Measurements from ENCODE around the gene STX1B. TPM values are rescaled to one million over a fixed set of nuclear protein-coding genes. Genes with fewer than 3 reads are reported as not detected.

STX1B gene
- total RNA-seq, 1 experiment from 2014 or later, result 15.9 TPM

DNA sequence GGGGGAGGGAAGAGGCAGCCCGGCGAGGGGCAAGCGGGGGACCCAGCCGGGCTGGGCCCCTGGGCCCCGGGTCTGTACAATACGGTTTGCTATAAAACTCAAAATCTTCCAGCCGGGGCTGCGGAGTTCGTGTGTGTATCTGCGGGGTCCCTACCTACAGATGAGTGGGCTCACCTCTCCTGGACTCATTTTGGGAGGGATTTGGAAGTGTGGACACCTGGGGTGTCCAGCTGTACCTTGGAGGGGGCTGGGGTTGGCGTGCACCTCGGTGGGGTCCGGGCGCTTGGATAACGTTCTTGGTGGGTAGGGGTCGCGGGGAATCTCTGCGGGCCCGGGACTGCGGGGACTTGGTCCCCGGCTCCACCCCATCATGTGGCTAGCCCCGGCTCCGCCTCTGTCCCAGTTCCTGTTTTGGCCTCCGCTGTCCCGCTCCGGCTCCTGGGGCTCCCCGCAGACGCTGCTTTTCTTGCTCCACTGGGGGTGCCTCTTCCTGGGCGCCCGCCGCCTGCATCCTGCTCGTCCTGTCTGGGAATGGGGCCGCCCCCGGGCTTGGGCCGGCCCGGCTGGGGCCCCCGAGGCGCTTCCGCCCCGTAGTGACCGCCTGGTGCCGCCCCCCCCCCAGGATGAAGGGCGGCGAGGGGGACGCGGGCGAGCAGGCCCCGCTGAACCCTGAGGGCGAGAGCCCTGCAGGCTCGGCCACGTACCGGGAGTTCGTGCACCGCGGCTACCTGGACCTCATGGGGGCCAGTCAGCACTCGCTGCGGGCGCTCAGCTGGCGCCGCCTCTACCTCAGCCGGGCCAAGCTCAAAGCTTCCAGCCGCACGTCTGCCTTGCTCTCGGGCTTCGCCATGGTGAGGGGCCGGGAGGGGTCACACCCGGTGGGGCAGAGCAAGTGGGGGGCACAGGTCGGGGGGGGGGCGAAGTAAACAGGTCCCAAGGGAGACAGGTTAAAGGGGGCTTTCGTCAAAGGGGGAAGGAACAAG, 61.5 kb downstream of the STX1B start, which contains the start of gene ORAI3 (continued):
- TF ChIP-seq, protein P1, sequence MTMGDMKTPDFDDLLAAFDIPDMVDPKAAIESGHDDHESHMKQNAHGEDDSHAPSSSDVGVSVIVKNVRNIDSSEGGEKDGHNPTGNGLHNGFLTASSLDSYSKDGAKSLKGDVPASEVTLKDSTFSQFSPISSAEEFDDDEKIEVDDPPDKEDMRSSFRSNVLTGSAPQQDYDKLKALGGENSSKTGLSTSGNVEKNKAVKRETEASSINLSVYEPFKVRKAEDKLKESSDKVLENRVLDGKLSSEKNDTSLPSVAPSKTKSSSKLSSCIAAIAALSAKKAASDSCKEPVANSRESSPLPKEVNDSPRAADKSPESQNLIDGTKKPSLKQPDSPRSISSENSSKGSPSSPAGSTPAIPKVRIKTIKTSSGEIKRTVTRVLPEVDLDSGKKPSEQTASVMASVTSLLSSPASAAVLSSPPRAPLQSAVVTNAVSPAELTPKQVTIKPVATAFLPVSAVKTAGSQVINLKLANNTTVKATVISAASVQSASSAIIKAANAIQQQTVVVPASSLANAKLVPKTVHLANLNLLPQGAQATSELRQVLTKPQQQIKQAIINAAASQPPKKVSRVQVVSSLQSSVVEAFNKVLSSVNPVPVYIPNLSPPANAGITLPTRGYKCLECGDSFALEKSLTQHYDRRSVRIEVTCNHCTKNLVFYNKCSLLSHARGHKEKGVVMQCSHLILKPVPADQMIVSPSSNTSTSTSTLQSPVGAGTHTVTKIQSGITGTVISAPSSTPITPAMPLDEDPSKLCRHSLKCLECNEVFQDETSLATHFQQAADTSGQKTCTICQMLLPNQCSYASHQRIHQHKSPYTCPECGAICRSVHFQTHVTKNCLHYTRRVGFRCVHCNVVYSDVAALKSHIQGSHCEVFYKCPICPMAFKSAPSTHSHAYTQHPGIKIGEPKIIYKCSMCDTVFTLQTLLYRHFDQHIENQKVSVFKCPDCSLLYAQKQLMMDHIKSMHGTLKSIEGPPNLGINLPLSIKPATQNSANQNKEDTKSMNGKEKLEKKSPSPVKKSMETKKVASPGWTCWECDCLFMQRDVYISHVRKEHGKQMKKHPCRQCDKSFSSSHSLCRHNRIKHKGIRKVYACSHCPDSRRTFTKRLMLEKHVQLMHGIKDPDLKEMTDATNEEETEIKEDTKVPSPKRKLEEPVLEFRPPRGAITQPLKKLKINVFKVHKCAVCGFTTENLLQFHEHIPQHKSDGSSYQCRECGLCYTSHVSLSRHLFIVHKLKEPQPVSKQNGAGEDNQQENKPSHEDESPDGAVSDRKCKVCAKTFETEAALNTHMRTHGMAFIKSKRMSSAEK (CRISPR knock-in tag; IDR thresholded peaks at IDR 0.05; ENCODE audit: borderline replicate concordance), result no peak
- TF ChIP-seq ZNF416 (CRISPR knock-in tag; IDR thresholded peaks at IDR 0.05), result no peak
- TF ChIP-seq NFE2L1 (CRISPR knock-in tag; IDR thresholded peaks at IDR 0.05), result no peak
- TF ChIP-seq PRRX2 (CRISPR knock-in tag; IDR thresholded peaks at IDR 0.05), result peak; percentile 40; the same call in 1 of the 2 replicates
- TF ChIP-seq ZNF396 (CRISPR knock-in tag; IDR thresholded peaks at IDR 0.05; ENCODE audit: borderline replicate concordance), result no peak
- TF ChIP-seq NFATC4 (CRISPR knock-in tag; IDR thresholded peaks at IDR 0.05), result peak; percentile 16
- no peak for TF ChIP-seq IRF2 (CRISPR knock-in tag; IDR thresholded peaks at IDR 0.05; ENCODE audit: borderline replicate concordance, low read depth)
- TF ChIP-seq ZNF671 (CRISPR knock-in tag; IDR thresholded peaks at IDR 0.05), result no peak
- no peak for TF ChIP-seq ZNF219 (CRISPR knock-in tag; IDR thresholded peaks at IDR 0.05; ENCODE audit: borderline replicate concordance)
- no peak for TF ChIP-seq RELA (CRISPR knock-in tag; IDR thresholded peaks at IDR 0.05; ENCODE audit: borderline replicate concordance)
- TF ChIP-seq EMX1 (CRISPR knock-in tag; IDR thresholded peaks at IDR 0.05), result peak; percentile 79; the same call in 1 of the 2 replicates
- TF ChIP-seq E2F5 (CRISPR knock-in tag; IDR thresholded peaks at IDR 0.05), result no peak
- TF ChIP-seq PRDM15 (CRISPR knock-in tag; IDR thresholded peaks at IDR 0.05), result no peak
- no peak for TF ChIP-seq ELF4 (CRISPR knock-in tag; IDR thresholded peaks at IDR 0.05; ENCODE audit: low read depth)
- TF ChIP-seq GABPB1 (CRISPR knock-in tag; IDR thresholded peaks at IDR 0.05), result no peak; the same call in none of the 2 replicates
- TF ChIP-seq, protein P2, sequence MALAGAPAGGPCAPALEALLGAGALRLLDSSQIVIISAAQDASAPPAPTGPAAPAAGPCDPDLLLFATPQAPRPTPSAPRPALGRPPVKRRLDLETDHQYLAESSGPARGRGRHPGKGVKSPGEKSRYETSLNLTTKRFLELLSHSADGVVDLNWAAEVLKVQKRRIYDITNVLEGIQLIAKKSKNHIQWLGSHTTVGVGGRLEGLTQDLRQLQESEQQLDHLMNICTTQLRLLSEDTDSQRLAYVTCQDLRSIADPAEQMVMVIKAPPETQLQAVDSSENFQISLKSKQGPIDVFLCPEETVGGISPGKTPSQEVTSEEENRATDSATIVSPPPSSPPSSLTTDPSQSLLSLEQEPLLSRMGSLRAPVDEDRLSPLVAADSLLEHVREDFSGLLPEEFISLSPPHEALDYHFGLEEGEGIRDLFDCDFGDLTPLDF (CRISPR knock-in tag; IDR thresholded peaks at IDR 0.05), result no peak
- peak; percentile 95 for TF ChIP-seq ZMAT4 (CRISPR knock-in tag; IDR thresholded peaks at IDR 0.05)
- TF ChIP-seq ZNF138 (CRISPR knock-in tag; conservative IDR thresholded peaks at IDR 0.05), result no peak
- TF ChIP-seq, protein P3, sequence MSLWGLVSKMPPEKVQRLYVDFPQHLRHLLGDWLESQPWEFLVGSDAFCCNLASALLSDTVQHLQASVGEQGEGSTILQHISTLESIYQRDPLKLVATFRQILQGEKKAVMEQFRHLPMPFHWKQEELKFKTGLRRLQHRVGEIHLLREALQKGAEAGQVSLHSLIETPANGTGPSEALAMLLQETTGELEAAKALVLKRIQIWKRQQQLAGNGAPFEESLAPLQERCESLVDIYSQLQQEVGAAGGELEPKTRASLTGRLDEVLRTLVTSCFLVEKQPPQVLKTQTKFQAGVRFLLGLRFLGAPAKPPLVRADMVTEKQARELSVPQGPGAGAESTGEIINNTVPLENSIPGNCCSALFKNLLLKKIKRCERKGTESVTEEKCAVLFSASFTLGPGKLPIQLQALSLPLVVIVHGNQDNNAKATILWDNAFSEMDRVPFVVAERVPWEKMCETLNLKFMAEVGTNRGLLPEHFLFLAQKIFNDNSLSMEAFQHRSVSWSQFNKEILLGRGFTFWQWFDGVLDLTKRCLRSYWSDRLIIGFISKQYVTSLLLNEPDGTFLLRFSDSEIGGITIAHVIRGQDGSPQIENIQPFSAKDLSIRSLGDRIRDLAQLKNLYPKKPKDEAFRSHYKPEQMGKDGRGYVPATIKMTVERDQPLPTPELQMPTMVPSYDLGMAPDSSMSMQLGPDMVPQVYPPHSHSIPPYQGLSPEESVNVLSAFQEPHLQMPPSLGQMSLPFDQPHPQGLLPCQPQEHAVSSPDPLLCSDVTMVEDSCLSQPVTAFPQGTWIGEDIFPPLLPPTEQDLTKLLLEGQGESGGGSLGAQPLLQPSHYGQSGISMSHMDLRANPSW (CRISPR knock-in tag; conservative IDR thresholded peaks at IDR 0.05; ENCODE audit: low read depth), result 0 out of 2 replicates have a peak, but pooled peaks have one; percentile 58
- 0 out of 2 replicates have a peak, but pooled peaks have one; percentile 63 for TF ChIP-seq ZBTB21 (CRISPR knock-in tag; IDR thresholded peaks at IDR 0.05; ENCODE audit: borderline replicate concordance)
- no peak; the same call in 1 of the 2 replicates for TF ChIP-seq FOXP1 (CRISPR knock-in tag; IDR thresholded peaks at IDR 0.05; ENCODE audit: borderline replicate concordance)
- TF ChIP-seq FOXP4 (CRISPR knock-in tag; IDR thresholded peaks at IDR 0.05), result no peak

All from WTC11 (cell line).